GM12878 (cell line): ENCODE results near the gene PLEKHA7. TPM values are rescaled to one million over a fixed set of nuclear protein-coding genes. Genes with fewer than 3 reads are reported as not detected.

ENCODE experiments used
- ATAC-seq: fragments of 200-7000 bp; cut with Tn5 transposase; 3 replicates; pipeline ENCODE4 v1.9.1; 2020; ENCODE audit warnings: mild to moderate bottlenecking, moderate library complexity
- BruUV-seq: library from RNA; stranded (reverse); fragments of 400-500 nt; replicated peaks from 2 replicates; lab custom pipeline; 2021; lab: Mats Ljungman, UMichigan
- CTCF ChIA-PET: fragments of 300-600 bp; sonication (Branson Sonifier 250); formaldehyde crosslinking; extraction: SDS; loops from one replicate; lab custom pipeline; 2021; ENCODE audit warnings: inconsistent platforms; lab: Yijun Ruan, JAX
- POLR2A ChIA-PET: fragments of 350-600 bp; formaldehyde crosslinking; extraction: SDS; loops from one replicate; lab custom pipeline; 2021; ENCODE audit warnings: inconsistent platforms; lab: Charles Lee
- RAD21 ChIA-PET: fragments of 300-600 bp; sonication (Branson Sonifier 250); formaldehyde crosslinking; loops from one replicate; lab custom pipeline; 2023; ENCODE audit warnings: antibody characterized with exemption; ENCODE audit not compliant: unreplicated experiment; lab: Charles Lee
- SMC1A ChIA-PET: fragments of 300-600 bp; sonication (Branson Sonifier 250); formaldehyde crosslinking; loops from one replicate; lab custom pipeline; 2023; ENCODE audit not compliant: unreplicated experiment, uncharacterized antibody; lab: Charles Lee
- DNase-seq: peaks from one replicate; pipeline ENCODE4 v3.0.0-alpha.2; 2011; ENCODE audit warnings: low read depth, low spot score
- FAIRE-seq: peaks from 3 replicates; lab custom pipeline; 2011; peaks lifted over from hg19 to GRCh38; lab: Jason Lieb, UNC
- H2AFZ ChIP-seq: 2 replicates; pipeline ENCODE4 v1.6.0; 2011; ENCODE audit warnings: low read depth, low read length, control low read depth; ENCODE audit not compliant: control insufficient read depth
- H3K27ac ChIP-seq: 2 replicates; pipeline ENCODE4 v1.5.1; 2011; ENCODE audit warnings: control low read depth; ENCODE audit not compliant: control insufficient read depth, insufficient read depth
- H3K27me3 ChIP-seq, 2 experiments: replicated peaks in 1 of 2; 2 replicates each; pipeline versions ENCODE4 v1.6.0 to v1.6.1; 2011; ENCODE audit warnings: low read length in 1 of 2; ENCODE audit not compliant: control insufficient read depth in 2 of 2, insufficient read depth in 2 of 2
- H3K36me3 ChIP-seq, 2 experiments: 2 replicates each; pipeline ENCODE4 v1.5.1; 2011; ENCODE audit warnings: low read length in 1 of 2; ENCODE audit not compliant: control insufficient read depth in 2 of 2, insufficient read depth in 2 of 2
- H3K4me1 ChIP-seq: 2 replicates; pipeline ENCODE4 v1.6.1; 2011; ENCODE audit warnings: mild to moderate bottlenecking, low read length, moderate library complexity, mixed read lengths; ENCODE audit not compliant: control insufficient read depth, insufficient read depth
- H3K4me2 ChIP-seq: 2 replicates; pipeline ENCODE4 v1.6.0; 2011; ENCODE audit warnings: control low read depth; ENCODE audit not compliant: control insufficient read depth, insufficient read depth
- H3K4me3 ChIP-seq: fragments of 200-600 bp; sonication (generic); 2 replicates; pipeline ENCODE4 v1.5.1; 2016
- H3K79me2 ChIP-seq: 2 replicates; pipeline ENCODE4 v1.6.0; 2011; ENCODE audit warnings: low read length; ENCODE audit not compliant: control insufficient read depth, insufficient read depth
- H3K9ac ChIP-seq: 2 replicates; pipeline ENCODE4 v1.8.0; 2011; ENCODE audit warnings: low read length, control low read depth, mixed read lengths; ENCODE audit not compliant: control insufficient read depth, insufficient read depth
- H3K9me3 ChIP-seq: replicated peaks from 3 replicates; pipeline ENCODE4 v1.5.1; 2011; ENCODE audit warnings: mild to moderate bottlenecking, low read length; ENCODE audit not compliant: control insufficient read depth, insufficient read depth
- H4K20me1 ChIP-seq: 2 replicates; pipeline ENCODE4 v1.6.0; 2011; ENCODE audit not compliant: control insufficient read depth, insufficient read depth
- BCLAF1 ChIP-seq: fragments of 450-650 bp; IDR thresholded peaks from 2 replicates; pipeline ENCODE4 v1.6.1; 2017; ENCODE audit warnings: antibody characterized with exemption, mild to moderate bottlenecking, moderate library complexity
- CTCF ChIP-seq, 3 experiments: IDR thresholded peaks in 2 of 3; conservative IDR thresholded peaks in 1 of 3; 2 replicates each; pipeline ENCODE4 v1.5.1; 2011; ENCODE audit warnings: low read depth in 3 of 3, low read length in 3 of 3, mild to moderate bottlenecking in 3 of 3, control low read depth in 2 of 3, moderate library complexity in 2 of 3, inconsistent platforms in 1 of 3, mixed read lengths in 1 of 3; ENCODE audit not compliant: control insufficient read depth in 2 of 3, insufficient read depth in 1 of 3; ENCODE audit errors: extremely low read depth in 1 of 3
- PML ChIP-seq: IDR thresholded peaks from 2 replicates; pipeline ENCODE4 v1.6.1; 2012; ENCODE audit warnings: low read length, inconsistent platforms
- WGBS: methylation state at CpG from one replicate; pipeline ENCODE4 v1.1.6; 2016; ENCODE audit warnings: low lambda C conversion rate; ENCODE audit not compliant: insufficient replicate concordance, insufficient coverage; ENCODE audit errors: missing lambda C conversion rate; 5-methylcytosine and 5-hydroxymethylcytosine counted together
- in situ Hi-C: fragments of 300-500 bp; cut with MboI; formaldehyde crosslinking; loops from 9 replicates; pipeline ENCODE4 v1.14.3; 2018; ENCODE audit warnings: mixed read lengths
- intact Hi-C: fragments of 100-400 bp; cut with micrococcal nuclease; formaldehyde crosslinking; loops from one replicate; pipeline ENCODE4 v1.14.2; 2022; ENCODE audit not compliant: unreplicated experiment
- polyA plus RNA-seq, 11 experiments: library from polyadenylated mRNA; depleted of rRNA in 4 of 11; unstranded in 6 of 11; stranded (reverse) in 5 of 11; fragments of >200 nt; fragmentation: Nextera tagmentation in 4 of 11; fragmentation: Illumina TruSeq in 1 of 11; extraction: Ambion mirVana in 4 of 11; extraction: Trizol in 1 of 11; gene quantifications; 1 replicate in 1 of 11; 2 replicates in 10 of 11; pipeline versions ENCODE4 v1.2.1 to v1.2.3, GENCODE V29; 2011 to 2016; ENCODE audit warnings: inconsistent platforms in 2 of 11, missing spikeins in 2 of 11, low read depth in 1 of 11
- total RNA-seq, 4 experiments: library from RNA; depleted of rRNA in 3 of 4; stranded (reverse); fragments of >200 nt in 3 of 4; fragmentation: Illumina TruSeq in 1 of 4; extraction: Trizol in 1 of 4; gene quantifications; 2 replicates each; pipeline versions ENCODE4 v1.2.1 to v1.2.3, GENCODE V29; 2013 to 2021
- TF ChIP-seq, protein P1 (sequence below): fragments of 450-650 bp; IDR thresholded peaks from 2 replicates; pipeline ENCODE4 v1.6.1; 2017; ENCODE audit warnings: mild to moderate bottlenecking, low read depth, inconsistent platforms; ENCODE audit not compliant: poor library complexity, severe bottlenecking

Gene PLEKHA7
- total and polyA plus RNA-seq, 10 of the 15 experiments (the other 5 are each of a cell fraction or from before 2014, with no cell fraction given) = 0.45 to 5.3 (median 2.1) TPM

DNA sequence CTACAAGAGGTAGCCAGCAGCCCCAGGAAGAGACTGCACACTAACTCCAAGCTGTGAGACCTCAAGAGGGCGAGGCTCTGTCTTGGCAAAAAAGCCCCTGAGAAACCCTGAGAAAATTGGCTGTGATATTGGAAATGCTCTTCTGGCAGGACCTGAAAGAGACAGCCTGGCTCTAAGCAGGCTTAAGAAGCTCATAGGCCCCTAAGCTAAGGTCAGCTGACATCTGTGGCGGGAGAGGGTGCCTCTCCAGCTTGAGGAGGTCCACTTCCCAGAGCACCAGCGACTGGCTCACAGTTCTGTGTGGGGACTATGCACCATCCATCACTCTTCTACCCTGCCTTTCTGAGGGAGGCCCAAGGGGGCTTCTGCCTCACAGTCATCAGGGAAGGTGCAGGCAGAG is 12.4 kb downstream of the PLEKHA7 start:
- no peak overlapping the region for H3K4me3 ChIP-seq
- H3K36me3 ChIP-seq = no peaks in the 10 kb centered on the region
- H3K27me3 ChIP-seq = no peaks in the 10 kb centered on the region
- RAD21 ChIA-PET = interaction anchor here (1.0 to 1.6 kb wide), 2 partner anchors 31 to 99 kb away, joined by 3 to 5 read pairs; no protein-coding TSS in a partner anchor
- in situ Hi-C loops (no loop called here), intact Hi-C loops (no loop called here)
- H3K9me3 ChIP-seq = no peaks in the 10 kb centered on the region; the same call in 1 of the 3 replicates
- DNase-seq (no peak), ATAC-seq (no peak), FAIRE-seq (no peak)
- no peaks in the 10 kb centered on the region for H3K79me2 ChIP-seq
- TF ChIP-seq BCLAF1 (no peak), PML (no peak), CTCF (IDR thresholded peaks at IDR 0.05 in 2 of 3, conservative IDR thresholded peaks at IDR 0.05 in 1 of 3; ENCODE audit: control insufficient read depth in 2 of 3, extremely low read depth in 1 of 3, insufficient read depth in 1 of 3, low read depth in 3 of 3, low read length in 3 of 3) (no peak)
- TF ChIP-seq, protein P1, sequence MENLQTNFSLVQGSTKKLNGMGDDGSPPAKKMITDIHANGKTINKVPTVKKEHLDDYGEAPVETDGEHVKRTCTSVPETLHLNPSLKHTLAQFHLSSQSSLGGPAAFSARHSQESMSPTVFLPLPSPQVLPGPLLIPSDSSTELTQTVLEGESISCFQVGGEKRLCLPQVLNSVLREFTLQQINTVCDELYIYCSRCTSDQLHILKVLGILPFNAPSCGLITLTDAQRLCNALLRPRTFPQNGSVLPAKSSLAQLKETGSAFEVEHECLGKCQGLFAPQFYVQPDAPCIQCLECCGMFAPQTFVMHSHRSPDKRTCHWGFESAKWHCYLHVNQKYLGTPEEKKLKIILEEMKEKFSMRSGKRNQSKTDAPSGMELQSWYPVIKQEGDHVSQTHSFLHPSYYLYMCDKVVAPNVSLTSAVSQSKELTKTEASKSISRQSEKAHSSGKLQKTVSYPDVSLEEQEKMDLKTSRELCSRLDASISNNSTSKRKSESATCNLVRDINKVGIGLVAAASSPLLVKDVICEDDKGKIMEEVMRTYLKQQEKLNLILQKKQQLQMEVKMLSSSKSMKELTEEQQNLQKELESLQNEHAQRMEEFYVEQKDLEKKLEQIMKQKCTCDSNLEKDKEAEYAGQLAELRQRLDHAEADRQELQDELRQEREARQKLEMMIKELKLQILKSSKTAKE = no peak
- WGBS = 22% methylated on average over 3 of the region's 3 CpGs
- H3K27ac ChIP-seq = no peak overlapping the region
- H2AFZ ChIP-seq = no peak overlapping the region
- H4K20me1 ChIP-seq = no peaks in the 10 kb centered on the region
- no peak overlapping the region for H3K4me2 ChIP-seq
- CTCF ChIA-PET = interaction anchor here (2.1 kb wide), 1 partner anchor 13 kb away, joined by 6 read pairs; no protein-coding TSS in a partner anchor
- SMC1A ChIA-PET = no interaction called here
- BruUV-seq = no TSS peak
- POLR2A ChIA-PET = interaction anchor here (0.5 kb wide), 1 partner anchor 285 kb away, joined by 3 read pairs; no protein-coding TSS in a partner anchor
- H3K4me1 ChIP-seq = no peaks in the 10 kb centered on the region
- no peak overlapping the region for H3K9ac ChIP-seq
